Hair follicle dermal papilla cell (primary cell): ENCODE data around the gene CNOT8. TPM values are rescaled to one million over a fixed set of nuclear protein-coding genes. Genes with fewer than 3 reads are reported as not detected.

Experiments used
- small RNA-seq: library from RNA; depleted of rRNA; stranded (forward); fragments of <200 nt; gene quantifications from one replicate; pipeline ENCODE3, GENCODE V24; 2012
- total RNA-seq: library from RNA; depleted of rRNA; stranded (reverse); fragments of >200 nt; gene quantifications from 2 replicates; pipeline ENCODE4 v1.2.3, GENCODE V29; 2012

CNOT8 gene
- 45.3 and 48.5 TPM in 2 replicates for total RNA-seq

DNA sequence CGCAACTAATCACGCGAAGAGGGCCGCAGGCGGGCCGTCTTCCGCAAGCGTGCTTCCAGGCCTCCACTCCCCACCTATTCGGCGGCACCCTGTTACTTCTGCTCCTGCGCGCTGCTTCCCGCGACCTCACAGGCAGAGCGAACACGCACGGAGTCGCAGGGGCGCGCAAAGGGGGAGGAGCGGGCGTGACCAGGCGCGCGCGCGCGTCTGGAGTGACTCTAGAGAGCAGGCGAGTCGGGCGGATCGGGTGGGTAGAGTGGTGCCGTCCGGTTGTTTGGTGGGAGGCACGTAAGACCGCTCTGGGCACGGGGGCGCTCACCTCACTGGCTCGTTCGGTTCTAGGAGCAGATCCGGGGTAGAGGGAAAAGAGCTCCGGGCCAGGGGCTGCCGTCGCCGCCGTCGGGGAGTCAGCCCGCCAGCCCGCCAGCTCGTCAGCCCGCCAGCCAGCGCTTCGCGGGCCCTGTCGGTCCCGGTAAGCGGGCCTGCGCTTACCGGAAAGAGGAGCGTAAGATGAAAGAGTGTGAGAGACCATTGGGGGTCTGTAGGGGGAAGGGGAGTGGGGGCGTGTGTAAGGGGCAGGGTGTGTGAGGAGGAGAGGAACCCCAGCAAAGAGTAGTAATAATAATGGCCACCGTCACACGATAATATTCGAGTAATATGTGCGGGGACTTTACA is at the start of gene CNOT8:
CNOT8 (plus strand) TSS at position 331 of the 675 bp plus-strand sequence. CDS start 4,652 bp downstream, outside the sequence.

DNA sequence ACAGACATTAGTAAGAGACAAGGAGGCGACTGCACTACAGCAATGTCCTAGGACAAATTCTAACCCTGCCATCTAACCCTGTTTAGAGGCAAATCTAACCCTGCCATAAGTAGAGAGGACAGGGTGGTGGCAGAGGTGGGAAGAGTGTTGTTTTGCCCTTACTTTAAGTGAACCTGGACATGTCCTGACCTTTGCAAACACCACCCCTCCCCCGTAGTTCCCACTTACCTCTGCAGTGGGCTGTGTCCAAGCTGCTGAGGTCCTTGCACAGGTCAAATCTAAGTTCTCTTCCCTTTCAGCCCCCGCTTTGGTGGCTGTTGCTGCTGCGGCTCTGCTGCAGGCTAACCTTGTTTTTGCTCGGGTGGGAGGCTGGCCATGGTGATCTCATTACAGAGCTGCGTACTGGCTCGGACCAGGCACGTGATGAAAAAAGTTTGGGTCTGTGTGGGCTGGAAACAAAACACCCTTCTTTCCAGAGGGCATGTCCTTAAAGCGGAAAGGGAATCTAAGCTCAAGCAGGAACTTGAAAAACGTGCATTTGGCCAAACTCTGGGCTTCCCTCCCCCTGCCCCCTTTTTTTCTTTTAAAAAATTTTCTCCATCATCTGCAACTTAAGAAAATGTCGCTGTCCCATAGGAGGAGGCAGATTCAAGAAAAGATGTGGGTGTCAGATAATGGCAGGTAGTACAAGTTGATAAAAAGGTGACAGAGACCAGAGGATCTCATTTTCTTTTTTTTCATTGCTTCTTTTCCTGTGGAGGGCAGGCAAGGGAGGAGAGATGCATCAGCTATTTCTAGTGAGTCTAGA is 8.0 kb upstream of the CNOT8 start, which contains the start of gene FAXDC2:
FAXDC2 (minus strand) TSS at position 349 of the 808 bp plus-strand sequence. CDS start 12,425 bp downstream, outside the sequence.

Small RNA genes lying within 50 kb of the gene (small RNA-seq; reads per million reads assigned to genes)
- not detected for gene MIR378H

Other genes with a start within 250 kb of the CNOT8 start
- gene LARP1, start 103.2 kb upstream of the CNOT8 start, total RNA-seq = 140 TPM in 2 replicates
- 8.1 and 10.0 TPM in 2 replicates for gene FAXDC2, start 8.0 kb upstream of the CNOT8 start, total RNA-seq
- gene GEMIN5, start 79.6 kb downstream of the CNOT8 start, total RNA-seq = 15.1 and 21.6 TPM in 2 replicates
- 12.2 and 12.9 TPM in 2 replicates for gene MRPL22, start 82.4 kb downstream of the CNOT8 start, total RNA-seq
- under 0.01 TPM in 1 of 2 replicates, not detected in the other for gene KIF4B, start 155.1 kb downstream of the CNOT8 start, total RNA-seq